Ramos (cell line): ENCODE measurements around the gene MPP3.
"Not testable (repeated sequence)": the region's sequence is repeated elsewhere in the genome, so short reads cannot be mapped to it uniquely, and the experiment has no call there.

Source experiments
- in situ Hi-C: fragments of 300-500 bp; cut with MboI; formaldehyde crosslinking; loops from one replicate; pipeline ENCODE4 v1.14.3; 2022; ENCODE audit warnings: low sequenced_read_pairs; ENCODE audit not compliant: unreplicated experiment

Gene MPP3

GRCh38 chr17:43832976-43833829, at the start of gene MPP3:
Gene MPP3, minus strand, starts transcription at chr17:43833146. Its CDS starts 1,240 bp downstream, at chr17:43831906.
- in situ Hi-C loops: no loop called here

- in situ Hi-C loops: no loop called here
Observed at GRCh38 chr17:43881758-43882505, 49.0 kb upstream of the MPP3 start.

- in situ Hi-C loops: no loop called here
Observed at GRCh38 chr17:43881181-43881580, 48.2 kb upstream of the MPP3 start.

- in situ Hi-C loops: no loop called here
Observed at GRCh38 chr17:43880420-43880991, 47.6 kb upstream of the MPP3 start.

- in situ Hi-C loops: no loop called here
Observed at GRCh38 chr17:43879723-43880419, 46.9 kb upstream of the MPP3 start.

GRCh38 chr17:43878260-43879175, 45.6 kb upstream of the MPP3 start:
- in situ Hi-C loops: no loop called here

- in situ Hi-C loops: no loop called here
Observed at GRCh38 chr17:43877451-43878155, 44.7 kb upstream of the MPP3 start.

GRCh38 chr17:43877031-43877430, 44.1 kb upstream of the MPP3 start:
- in situ Hi-C loops: no loop called here

- in situ Hi-C loops: no loop called here
Observed at GRCh38 chr17:43875476-43876147, 42.7 kb upstream of the MPP3 start.

GRCh38 chr17:43874293-43874692, 41.3 kb upstream of the MPP3 start:
- in situ Hi-C loops: no loop called here

- in situ Hi-C loops: no loop called here
Observed at GRCh38 chr17:43873815-43874214, 40.9 kb upstream of the MPP3 start.

- in situ Hi-C loops: no loop called here
Observed at GRCh38 chr17:43873091-43873490, 40.1 kb upstream of the MPP3 start.

GRCh38 chr17:43871946-43872690, 39.2 kb upstream of the MPP3 start:
- in situ Hi-C loops: no loop called here

GRCh38 chr17:43869031-43869430, 36.1 kb upstream of the MPP3 start:
- in situ Hi-C loops: not testable (repeated sequence)

GRCh38 chr17:43868226-43868994, 35.5 kb upstream of the MPP3 start:
- in situ Hi-C loops: no loop called here

- in situ Hi-C loops: no loop called here
Observed at GRCh38 chr17:43864161-43864984, 31.4 kb upstream of the MPP3 start.
